Measurements from ENCODE around the gene PDE1C.

GRCh38 chr7:31955021-31955420, 115.2 kb downstream of the PDE1C start:
- TF ChIP-seq, protein P1, sequence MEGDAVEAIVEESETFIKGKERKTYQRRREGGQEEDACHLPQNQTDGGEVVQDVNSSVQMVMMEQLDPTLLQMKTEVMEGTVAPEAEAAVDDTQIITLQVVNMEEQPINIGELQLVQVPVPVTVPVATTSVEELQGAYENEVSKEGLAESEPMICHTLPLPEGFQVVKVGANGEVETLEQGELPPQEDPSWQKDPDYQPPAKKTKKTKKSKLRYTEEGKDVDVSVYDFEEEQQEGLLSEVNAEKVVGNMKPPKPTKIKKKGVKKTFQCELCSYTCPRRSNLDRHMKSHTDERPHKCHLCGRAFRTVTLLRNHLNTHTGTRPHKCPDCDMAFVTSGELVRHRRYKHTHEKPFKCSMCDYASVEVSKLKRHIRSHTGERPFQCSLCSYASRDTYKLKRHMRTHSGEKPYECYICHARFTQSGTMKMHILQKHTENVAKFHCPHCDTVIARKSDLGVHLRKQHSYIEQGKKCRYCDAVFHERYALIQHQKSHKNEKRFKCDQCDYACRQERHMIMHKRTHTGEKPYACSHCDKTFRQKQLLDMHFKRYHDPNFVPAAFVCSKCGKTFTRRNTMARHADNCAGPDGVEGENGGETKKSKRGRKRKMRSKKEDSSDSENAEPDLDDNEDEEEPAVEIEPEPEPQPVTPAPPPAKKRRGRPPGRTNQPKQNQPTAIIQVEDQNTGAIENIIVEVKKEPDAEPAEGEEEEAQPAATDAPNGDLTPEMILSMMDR (conservative IDR thresholded peaks at IDR 0.05; ENCODE audit: low read depth, low read length): no peak
- no peak for TF ChIP-seq EZH2 (IDR thresholded peaks at IDR 0.05; ENCODE audit: low read length, unreplicated experiment)
